ENCODE data around the gene NOXO1.

DNA sequence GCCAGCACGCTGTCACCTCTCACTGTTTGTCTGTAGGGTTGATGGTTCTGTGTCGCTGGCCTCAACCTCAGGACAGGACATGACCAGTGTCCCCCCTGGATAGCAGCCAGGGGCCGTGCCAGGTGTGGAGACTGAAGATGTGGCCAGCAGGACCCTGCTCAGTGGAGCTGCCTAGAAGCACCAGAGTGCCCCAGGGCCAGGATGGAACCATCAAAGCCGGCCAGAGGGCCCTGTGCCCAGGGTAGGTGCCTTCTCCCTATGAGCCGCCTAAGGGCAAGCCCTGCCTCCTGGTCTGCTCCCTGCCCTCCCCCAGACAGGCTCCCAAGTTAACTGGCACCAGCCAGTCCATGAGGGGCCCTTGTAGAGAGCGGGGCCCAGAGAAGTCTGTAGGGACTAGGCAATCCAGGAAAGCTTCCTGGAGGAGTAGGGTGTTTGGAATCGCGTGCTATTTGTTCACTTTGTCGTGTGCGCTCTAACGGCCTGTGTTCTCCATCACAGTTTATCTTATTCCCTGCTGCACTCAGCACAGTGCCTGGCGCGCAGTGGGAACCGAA is 22.5 kb downstream of the NOXO1 start:
- no peak for TF ChIP-seq POLR2AphosphoS5 (IDR thresholded peaks at IDR 0.05)
- TF ChIP-seq, protein P1, sequence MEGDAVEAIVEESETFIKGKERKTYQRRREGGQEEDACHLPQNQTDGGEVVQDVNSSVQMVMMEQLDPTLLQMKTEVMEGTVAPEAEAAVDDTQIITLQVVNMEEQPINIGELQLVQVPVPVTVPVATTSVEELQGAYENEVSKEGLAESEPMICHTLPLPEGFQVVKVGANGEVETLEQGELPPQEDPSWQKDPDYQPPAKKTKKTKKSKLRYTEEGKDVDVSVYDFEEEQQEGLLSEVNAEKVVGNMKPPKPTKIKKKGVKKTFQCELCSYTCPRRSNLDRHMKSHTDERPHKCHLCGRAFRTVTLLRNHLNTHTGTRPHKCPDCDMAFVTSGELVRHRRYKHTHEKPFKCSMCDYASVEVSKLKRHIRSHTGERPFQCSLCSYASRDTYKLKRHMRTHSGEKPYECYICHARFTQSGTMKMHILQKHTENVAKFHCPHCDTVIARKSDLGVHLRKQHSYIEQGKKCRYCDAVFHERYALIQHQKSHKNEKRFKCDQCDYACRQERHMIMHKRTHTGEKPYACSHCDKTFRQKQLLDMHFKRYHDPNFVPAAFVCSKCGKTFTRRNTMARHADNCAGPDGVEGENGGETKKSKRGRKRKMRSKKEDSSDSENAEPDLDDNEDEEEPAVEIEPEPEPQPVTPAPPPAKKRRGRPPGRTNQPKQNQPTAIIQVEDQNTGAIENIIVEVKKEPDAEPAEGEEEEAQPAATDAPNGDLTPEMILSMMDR (IDR thresholded peaks at IDR 0.05) = no peak
- no peak for TF ChIP-seq POLR2A (IDR thresholded peaks at IDR 0.05; ENCODE audit: low read depth)

All from esophagus muscularis mucosa (tissue), 3 donors.